Measurements from ENCODE around the gene TBCC. TPM values are rescaled to one million over a fixed set of nuclear protein-coding genes. Genes with fewer than 3 reads are reported as not detected.
"Not testable (repeated sequence)": the region's sequence is repeated elsewhere in the genome, so short reads cannot be mapped to it uniquely, and the experiment has no call there.

TBCC gene
- total RNA-seq, 1 experiment from 2014 or later, result 61.2 TPM

DNA sequence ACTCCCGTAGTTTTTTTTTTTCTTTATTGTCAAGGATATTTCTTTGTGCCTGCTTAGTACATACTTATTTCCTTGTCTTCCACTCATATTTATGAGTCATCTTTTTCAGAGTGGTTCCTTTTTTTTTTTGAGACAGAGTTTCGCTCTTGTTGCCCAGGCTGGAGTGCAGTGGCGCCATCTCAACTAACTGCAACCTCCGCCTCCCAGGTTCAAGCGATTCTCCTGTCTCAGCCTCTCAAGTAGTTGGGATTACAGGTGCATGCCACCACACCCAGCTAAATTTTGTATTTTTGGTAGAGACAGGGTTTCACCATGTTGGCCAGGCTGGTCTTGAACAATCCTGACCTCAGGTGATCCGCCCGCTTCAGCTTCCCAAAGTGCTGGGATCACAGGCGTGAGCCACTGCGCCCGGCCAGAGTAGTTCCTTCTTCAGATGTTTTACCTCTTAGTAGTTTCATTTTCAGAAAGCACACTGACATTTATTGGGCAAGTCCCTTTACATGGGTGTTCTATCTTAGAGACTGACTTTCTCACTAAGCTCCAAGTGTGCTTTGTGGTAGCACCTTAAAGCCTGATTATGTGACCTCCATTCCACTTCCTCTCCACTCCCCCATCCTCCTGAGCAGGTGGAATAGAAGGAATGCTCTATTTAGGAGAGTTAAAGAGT is 29.1 kb upstream of the TBCC start:
- in situ Hi-C loops (cut with HindIII; ENCODE audit: low pct_unique_long_range_greater_than_20kb, low sequenced_read_pairs); DNase-seq (ENCODE audit: low read depth): not testable (repeated sequence)

- no peak for DNase-seq (ENCODE audit: low read depth)
- in situ Hi-C loops (cut with HindIII; ENCODE audit: low pct_unique_long_range_greater_than_20kb, low sequenced_read_pairs), result no loop called here
Observed at GRCh38 chr6:42774201-42774600, 28.3 kb upstream of the TBCC start.

DNA sequence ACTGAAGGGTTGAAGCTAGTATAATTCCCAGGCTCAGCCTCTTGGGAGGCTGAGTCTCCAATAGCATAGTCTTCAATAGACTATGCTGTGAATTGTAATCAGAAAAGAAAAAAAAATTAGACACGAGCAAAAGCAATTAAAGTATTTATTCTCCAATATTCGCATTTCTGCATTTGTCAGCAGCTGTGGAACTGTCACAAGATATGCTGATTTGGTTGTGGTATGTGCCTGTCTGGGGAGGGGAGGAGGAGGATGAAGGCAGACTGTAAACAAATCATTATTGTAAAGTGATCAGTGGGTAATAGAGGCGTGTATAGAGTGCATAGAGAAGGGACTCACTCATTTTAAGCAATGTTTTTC is 25.8 kb upstream of the TBCC start:
- DNase-seq (ENCODE audit: low read depth), result no peak
- in situ Hi-C loops (cut with HindIII; ENCODE audit: low pct_unique_long_range_greater_than_20kb, low sequenced_read_pairs), result no loop called here

DNA sequence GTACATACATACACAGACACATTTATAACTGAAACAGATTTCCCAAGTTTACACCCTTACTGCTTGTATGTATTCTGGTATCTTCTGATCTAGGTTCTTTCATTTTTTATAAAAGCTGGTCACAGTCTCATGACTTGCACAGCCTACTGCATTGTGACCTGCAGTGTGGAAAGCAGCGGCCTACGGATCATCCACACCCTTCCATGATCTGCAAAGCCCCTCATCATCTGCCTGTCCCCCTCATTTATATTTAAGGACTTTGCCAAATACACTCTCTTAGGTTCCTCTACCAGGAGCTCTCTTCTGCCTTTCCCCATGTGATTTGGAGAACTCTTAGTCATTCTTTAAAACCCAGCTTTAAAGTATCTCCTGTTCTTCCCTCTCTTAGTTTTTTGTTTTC is 23.9 kb upstream of the TBCC start:
- in situ Hi-C loops (cut with HindIII; ENCODE audit: low pct_unique_long_range_greater_than_20kb, low sequenced_read_pairs), result no loop called here
- DNase-seq (ENCODE audit: low read depth), result no peak

DNA sequence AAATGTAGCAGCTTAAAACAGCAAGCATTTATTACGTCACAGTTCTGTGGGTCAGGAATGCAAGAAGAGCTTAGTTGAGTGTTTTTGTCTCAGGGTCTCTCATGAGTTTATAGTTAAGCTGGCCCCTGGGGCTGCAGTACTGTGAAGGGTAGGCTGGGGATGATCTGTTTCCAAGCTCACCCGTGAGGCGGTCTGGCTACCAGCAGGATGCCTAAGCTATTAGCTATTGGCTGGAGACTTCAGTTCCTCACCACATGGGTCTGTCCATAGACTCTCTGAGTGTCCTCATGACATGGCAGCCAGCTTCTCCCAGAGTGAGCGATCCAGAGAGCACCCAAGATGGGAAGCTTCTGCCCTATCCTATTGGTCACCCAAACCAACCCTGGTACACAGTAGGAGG is 23.1 kb upstream of the TBCC start:
- DNase-seq (ENCODE audit: low read depth), result no peak
- in situ Hi-C loops (cut with HindIII; ENCODE audit: low pct_unique_long_range_greater_than_20kb, low sequenced_read_pairs), result no loop called here

- DNase-seq (ENCODE audit: low read depth), result peak; percentile 55
- in situ Hi-C loops (cut with HindIII; ENCODE audit: low pct_unique_long_range_greater_than_20kb, low sequenced_read_pairs), result no loop called here
Observed at GRCh38 chr6:42766163-42766670, 20.3 kb upstream of the TBCC start.

DNA sequence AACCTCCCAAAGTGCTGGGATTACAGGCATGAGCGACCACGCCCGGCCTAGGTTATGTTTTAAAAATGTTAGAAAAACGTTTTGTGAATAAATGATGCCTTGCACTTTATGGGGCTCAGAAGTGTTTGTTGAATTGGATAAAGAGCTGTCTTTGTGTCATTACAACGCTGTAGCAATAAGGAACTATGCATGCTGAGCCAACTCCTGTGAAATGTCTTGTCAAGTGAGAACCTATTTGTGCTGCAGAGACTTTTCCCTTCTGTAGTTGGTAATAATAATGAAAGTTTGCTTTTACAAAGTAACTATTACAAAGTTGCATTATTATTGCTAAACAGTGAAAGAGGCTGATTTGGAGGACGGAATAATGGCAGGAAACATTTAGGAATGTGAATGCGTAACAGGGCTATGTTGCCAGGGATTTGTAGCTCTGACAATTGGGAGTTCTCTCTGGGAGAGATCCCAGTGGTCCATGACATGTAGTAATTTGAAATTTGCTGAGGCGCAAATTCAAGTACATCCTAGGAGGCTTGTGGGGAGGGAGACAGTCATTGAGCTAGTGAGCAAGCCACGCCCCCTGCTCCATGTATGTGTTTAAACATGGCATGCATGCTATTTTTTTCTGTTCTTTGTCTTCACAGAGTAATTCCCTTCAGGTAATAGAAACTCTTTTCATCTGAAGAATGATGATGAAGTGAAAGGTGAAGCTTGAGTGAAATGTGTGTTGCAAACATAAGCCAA is 19.2 kb upstream of the TBCC start:
- no peak for DNase-seq (ENCODE audit: low read depth)
- in situ Hi-C loops (cut with HindIII; ENCODE audit: low pct_unique_long_range_greater_than_20kb, low sequenced_read_pairs), result no loop called here

DNA sequence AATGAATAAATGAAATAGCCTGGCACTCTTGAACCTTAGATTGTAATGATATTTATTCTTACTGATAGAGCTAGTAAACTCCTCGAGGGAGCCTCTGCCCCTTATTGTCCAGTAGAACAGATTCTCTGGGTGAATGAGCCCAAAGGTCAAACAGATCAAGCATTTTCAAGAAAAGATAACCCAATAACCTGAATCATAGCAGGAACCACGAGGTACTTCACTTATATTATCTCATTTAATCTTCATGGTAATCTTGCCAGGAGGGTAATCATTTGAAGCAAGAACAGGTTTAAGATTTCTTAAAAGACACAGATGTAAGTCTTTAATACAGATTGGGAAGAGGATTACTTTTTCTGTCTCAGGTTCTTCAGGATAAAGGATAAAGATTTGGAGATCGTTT is 17.0 kb upstream of the TBCC start:
- in situ Hi-C loops (cut with HindIII; ENCODE audit: low pct_unique_long_range_greater_than_20kb, low sequenced_read_pairs), result no loop called here
- no peak for DNase-seq (ENCODE audit: low read depth)

GRCh38 chr6:42762426-42762859 is 16.5 kb upstream of the TBCC start:
- in situ Hi-C loops (cut with HindIII; ENCODE audit: low pct_unique_long_range_greater_than_20kb, low sequenced_read_pairs), result no loop called here
- no peak for DNase-seq (ENCODE audit: low read depth)

- no peak for DNase-seq (ENCODE audit: low read depth)
- in situ Hi-C loops (cut with HindIII; ENCODE audit: low pct_unique_long_range_greater_than_20kb, low sequenced_read_pairs), result no loop called here
Observed at GRCh38 chr6:42761287-42762067, 15.6 kb upstream of the TBCC start.

GRCh38 chr6:42758756-42759430 is 13.0 kb upstream of the TBCC start:
- in situ Hi-C loops (cut with HindIII; ENCODE audit: low pct_unique_long_range_greater_than_20kb, low sequenced_read_pairs), result no loop called here
- DNase-seq (ENCODE audit: low read depth), result no peak

GRCh38 chr6:42756722-42757121 is 10.8 kb upstream of the TBCC start:
- in situ Hi-C loops (cut with HindIII; ENCODE audit: low pct_unique_long_range_greater_than_20kb, low sequenced_read_pairs), result no loop called here

DNA sequence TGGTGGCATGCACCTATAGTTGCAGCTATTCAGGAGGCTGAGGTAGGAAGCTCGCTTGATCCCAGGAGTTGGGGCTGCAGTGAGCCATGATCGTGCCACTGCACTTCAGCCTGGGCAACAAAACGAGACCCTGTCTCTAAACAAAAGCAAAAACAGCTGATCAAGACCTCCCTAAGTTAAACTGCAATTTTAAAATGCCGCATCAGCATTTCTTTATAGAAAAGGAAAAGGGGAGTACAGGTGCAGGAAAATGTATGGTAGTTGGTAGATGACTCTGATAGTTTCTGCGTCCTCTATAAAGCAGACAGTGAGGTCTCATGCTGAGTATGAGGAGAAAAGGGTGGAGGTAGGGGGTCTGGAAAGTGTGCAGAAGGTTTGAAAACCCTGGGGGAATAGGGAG is 8.9 kb upstream of the TBCC start:
- in situ Hi-C loops (cut with HindIII; ENCODE audit: low pct_unique_long_range_greater_than_20kb, low sequenced_read_pairs), result no loop called here
- DNase-seq (ENCODE audit: low read depth), result no peak

More at GRCh38 chr6:42756722-42757121, 10.8 kb upstream of the TBCC start:
- no peak for DNase-seq (ENCODE audit: low read depth)

GRCh38 chr6:42751055-42751454 is 5.2 kb upstream of the TBCC start:
- in situ Hi-C loops (cut with HindIII; ENCODE audit: low pct_unique_long_range_greater_than_20kb, low sequenced_read_pairs), result no loop called here
- no peak for DNase-seq (ENCODE audit: low read depth)

DNA sequence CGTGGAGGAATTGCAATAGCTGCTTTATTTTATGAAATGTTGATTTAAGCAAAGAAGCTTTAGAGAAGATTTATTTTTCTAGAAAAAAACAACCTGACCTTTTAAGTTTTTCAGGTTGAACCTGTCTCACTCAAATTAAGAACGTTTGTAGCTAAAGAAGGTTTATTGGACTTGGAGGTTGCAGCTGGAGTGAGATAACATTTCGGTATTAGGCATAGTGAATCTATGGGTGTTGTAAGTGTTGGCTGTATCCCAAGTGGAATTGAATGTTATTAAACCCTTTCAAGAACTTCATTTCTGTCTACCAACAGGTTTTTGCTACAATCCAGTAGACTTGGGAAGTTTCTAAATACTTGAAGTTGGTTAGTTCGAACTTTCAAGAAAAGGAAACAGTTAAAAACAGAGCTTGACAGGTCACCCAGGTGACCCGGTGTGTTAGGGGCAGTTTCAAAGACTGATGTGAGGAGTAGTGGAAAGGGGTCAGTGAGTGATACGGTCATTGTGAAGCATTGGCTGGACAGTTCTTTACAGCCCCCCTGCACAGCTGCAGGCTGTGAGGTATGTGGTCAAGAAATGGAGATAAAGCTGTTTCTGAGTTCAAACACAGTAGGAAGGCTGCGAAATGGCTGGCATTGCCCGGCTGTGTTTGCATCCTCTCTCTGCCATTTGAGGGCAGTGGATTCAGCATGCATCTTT is 2.4 kb upstream of the TBCC start:
- no peak for DNase-seq (ENCODE audit: low read depth)
- in situ Hi-C loops (cut with HindIII; ENCODE audit: low pct_unique_long_range_greater_than_20kb, low sequenced_read_pairs), result no loop called here

- DNase-seq (ENCODE audit: low read depth), result peak; percentile 97
- in situ Hi-C loops (cut with HindIII; ENCODE audit: low pct_unique_long_range_greater_than_20kb, low sequenced_read_pairs), result no loop called here
Observed at GRCh38 chr6:42746463-42747391, 824 bp upstream of the TBCC start.

- peak; percentile 38 for DNase-seq (ENCODE audit: low read depth)
- in situ Hi-C loops (cut with HindIII; ENCODE audit: low pct_unique_long_range_greater_than_20kb, low sequenced_read_pairs), result no loop called here
Observed at GRCh38 chr6:42745083-42745639, 742 bp downstream of the TBCC start.
